ENCODE results near the gene CPE.

The CPE gene

DNA sequence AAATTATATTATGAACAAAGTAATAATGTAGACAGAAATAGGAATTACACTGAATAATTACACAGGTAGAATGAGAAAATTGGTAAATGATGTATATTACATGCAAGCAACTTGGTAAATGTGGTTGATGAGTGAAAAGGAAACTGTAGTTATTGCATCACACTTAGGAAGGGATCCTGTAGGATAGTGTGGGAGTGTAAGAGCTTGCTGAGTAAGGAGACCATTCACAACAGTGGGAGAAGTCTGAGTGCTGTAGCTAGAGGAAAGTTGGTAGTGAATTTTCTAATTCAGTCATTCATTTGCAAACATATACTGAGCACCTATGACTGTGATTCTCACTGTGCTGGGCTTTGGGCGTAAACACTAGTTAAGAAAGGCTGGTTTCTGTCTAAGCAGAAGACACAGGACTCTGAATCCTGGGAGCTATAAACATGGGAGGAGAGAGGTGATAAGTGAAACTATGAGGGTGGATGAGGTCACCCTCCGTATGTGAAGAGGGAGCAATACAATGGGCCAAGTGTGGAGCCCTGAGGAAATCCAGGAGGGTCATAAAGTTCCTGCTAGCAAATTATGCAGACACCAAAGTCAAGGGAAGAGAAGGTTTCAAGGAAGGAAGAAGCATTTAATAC is 14.2 kb upstream of the CPE start:
- no peak for DNase-seq (ENCODE audit: low read depth in 3 of 3, low spot score in 1 of 3)

DNA sequence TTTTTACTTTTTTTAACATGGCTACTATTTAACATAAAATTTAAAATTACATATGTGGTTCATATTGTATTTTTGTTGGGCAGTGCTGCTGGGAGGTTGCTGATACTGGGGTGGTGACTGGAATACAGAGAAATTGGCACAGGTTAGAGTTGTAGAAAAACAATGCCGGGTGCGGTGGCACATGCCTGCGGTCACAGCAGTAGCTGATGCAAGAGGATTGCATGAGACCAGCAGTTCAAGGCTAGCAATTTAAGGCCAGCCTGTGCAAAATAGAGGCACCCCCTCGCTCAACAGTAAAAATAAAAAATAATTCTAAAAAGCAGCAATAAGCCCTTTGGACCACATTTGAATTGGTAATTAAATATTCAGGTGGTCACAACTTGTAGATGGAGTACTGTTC is 11.8 kb upstream of the CPE start:
- no peak for DNase-seq (ENCODE audit: low read depth in 3 of 3, low spot score in 1 of 3)

DNA sequence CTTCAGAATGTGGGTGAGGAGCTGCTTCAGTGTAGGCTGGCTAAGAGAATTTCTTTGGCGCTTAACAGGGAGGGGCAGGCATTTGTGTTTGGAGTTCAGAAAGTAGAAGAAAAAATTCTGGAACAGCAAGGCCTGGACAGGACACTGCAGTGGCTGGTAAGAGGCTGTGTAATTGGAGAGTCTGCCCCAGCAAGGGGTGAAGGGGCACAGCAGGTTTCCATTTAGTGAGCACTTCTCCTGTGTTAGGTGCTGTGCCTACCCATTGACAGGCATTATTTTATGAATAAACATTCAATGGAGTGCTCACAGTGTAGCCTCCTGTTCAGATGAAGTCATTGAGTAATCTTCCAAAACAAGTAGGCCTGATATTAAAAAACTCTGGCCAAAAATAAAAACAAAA is 10.7 kb upstream of the CPE start:
- no peak for DNase-seq (ENCODE audit: low read depth in 3 of 3, low spot score in 1 of 3)

DNA sequence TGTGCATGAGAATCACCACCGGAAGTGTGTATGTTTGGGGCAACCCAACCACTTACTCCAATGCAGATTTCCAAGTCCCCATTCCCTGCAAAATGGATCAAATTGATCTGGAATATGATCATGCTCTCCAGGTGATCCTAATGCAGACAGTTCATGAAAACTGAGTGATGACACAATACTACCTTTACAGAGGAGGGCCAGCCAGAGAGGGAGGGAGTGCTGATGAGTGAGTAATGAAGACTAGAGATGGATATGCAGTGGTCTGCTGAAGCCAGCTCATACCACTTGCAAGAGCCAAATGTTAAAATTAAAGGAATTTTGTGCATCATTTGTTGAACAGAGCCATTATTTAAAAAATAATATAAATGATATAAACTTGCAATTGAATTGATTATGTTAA is 10.2 kb upstream of the CPE start:
- no peak for DNase-seq (ENCODE audit: low read depth in 3 of 3, low spot score in 1 of 3)

DNA sequence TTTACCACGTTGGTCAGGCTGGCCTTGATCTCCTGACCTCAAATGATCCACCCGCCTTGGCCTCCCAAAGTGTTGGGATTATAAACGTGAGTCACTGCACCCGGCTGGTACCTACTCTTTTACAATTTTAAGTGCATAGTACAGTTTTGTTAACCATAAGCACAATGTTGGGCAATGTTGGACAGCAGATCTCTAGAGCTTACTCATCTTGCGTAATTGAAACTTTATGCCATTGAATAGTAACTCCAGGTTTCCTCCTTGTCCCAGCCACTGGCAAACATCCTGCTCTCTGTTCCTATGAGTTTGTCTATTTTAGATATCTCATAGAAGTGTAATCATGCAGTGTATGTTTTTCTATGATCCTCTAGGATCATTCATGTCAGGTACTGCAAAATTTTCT is 9.3 kb upstream of the CPE start:
- no peak for DNase-seq (ENCODE audit: low read depth in 3 of 3, low spot score in 1 of 3)

DNA sequence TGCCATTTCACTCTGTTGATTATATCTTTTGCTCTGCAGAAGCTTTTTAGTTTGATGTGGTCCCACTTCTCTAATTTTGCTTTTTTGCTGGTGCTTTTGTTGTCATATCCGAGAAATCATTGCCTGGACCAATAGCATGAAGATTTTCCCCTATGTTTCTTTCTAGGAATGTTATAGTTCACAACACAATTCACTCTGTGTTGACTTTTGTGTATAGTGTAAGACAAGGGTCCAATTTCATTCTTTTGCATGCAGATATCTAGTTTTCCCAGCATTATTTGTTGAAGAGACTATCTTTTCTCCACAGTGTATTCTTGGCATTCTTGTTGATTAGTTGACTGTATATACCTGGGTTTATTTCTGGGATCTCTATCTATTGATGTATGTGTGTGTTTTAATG is 8.3 kb upstream of the CPE start:
- DNase-seq (ENCODE audit: low read depth in 3 of 3, low spot score in 1 of 3), result no peak

DNA sequence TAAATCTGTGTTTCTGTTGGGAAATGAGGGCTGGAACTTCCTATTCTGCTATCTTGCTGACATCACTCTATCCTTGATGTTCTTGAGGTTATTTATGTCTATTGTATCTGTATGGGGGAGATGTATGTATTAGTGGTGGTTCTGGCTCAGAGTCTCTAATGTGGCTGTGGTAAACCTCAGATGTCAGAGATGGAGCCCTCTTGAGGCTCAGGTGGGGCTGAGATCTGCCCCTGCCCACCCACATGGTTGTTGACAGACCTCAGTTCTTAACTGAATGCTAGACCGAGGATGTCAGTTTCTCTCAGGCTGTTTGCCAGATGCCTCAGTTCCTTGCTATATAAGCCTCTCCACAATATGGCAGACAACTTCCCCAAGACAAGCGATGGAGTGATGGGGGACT is 3.3 kb upstream of the CPE start:
- no peak for DNase-seq (ENCODE audit: low read depth in 3 of 3, low spot score in 1 of 3)

DNA sequence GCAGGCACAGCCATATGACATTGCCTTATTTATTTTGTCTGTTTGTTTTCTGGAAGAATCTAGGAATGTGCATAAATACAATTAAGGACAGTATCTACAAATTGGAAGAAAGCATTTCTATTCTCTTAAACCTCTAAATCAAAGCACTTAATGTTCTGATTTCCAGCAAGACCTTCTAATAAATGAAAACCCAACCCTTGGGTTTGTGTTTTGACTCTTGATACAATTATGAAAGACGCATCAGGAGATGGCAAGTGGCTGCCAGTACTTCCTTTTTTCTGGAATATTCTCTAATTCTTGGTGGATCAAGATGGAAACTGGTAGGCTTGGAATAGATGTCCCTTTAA is 437 bp upstream of the CPE start:
- no peak for DNase-seq (ENCODE audit: low read depth in 3 of 3, low spot score in 1 of 3)

DNA sequence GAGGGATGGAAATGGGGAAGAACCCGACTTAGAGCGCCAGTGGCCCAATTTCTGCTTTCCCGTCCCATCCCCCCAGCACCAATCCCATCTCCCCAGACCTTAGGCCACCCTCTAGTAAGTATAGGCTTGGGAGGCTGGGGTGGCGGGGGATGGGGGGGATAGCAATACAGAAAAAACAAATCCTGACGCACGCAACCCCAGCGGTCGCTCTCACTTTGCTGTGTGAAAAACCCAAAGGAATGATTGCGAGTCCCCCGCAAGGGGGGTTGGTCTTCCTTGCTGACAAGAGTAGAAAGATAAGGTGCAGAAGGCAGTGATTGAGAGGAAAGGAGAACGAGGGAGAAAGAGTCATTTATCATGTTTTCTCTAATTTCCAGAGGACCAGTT is 863 bp downstream of the CPE start:
- no peak for DNase-seq (ENCODE audit: low read depth in 3 of 3, low spot score in 1 of 3)

DNA sequence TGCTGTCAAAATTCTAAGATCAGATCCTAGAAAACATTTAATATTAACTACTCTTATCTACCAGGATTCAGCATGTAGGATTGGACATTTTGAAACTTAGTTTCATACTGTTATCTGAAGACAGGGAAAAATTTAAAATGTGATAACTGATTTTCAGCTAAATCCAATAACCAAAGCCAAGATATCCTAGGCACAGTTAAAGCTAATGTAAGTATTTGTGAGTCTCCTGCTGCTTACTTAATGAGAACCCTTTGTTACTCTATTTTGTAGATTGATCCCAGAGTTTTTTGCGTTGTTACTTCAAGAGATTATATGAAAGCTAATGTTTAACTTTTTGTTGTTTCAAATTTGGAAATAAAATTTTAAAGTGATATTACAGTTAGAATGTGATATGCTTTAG is 2.0 kb downstream of the CPE start:
- DNase-seq (ENCODE audit: low read depth in 3 of 3, low spot score in 1 of 3), result no peak

DNA sequence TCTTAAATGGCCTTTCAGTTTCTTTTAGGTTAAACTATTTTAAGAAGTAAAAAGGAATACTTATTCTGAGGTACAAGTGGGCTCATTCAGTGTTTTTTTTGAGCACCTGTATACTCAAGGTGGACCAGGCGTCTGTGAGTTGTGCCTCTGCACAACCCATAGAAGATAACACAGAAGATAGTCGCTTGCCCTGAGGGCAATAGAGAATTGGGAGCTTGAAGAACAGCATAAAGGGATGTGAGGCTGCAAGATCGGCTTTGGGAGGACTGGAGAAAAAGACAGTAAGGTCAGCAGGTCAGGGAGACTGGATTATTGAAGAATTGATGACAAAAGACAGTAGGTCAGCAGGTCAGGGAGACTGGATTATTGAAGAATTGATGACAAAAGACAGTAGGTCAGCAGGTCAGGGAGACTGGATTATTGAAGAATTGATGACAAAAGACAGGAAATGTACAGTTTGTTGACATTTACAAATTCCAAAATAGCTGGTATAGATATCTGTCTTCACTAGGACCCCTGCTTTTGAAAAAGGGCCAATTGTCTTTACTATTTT is 3.1 kb downstream of the CPE start:
- DNase-seq (ENCODE audit: low read depth in 3 of 3, low spot score in 1 of 3), result no peak

DNA sequence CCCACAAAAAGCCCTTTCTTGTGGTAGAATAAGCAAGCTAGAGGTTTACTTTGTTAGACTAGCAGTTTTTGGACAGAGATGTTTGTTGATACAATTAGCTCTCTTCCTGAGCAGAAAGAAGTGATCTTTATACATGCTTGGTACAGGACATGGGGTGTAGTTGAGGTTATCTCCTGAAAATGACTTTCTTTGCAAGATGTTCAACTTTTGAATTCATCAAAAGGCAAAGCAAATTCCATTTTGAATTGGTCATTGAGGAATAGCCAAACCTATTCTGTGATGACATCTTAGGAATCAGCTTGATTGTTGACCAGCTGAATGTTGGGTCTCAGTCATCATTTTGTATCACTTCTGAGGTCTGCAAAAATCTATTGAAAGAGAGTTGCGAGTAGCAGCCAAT is 3.8 kb downstream of the CPE start:
- DNase-seq (ENCODE audit: low read depth in 3 of 3, low spot score in 1 of 3), result no peak

DNA sequence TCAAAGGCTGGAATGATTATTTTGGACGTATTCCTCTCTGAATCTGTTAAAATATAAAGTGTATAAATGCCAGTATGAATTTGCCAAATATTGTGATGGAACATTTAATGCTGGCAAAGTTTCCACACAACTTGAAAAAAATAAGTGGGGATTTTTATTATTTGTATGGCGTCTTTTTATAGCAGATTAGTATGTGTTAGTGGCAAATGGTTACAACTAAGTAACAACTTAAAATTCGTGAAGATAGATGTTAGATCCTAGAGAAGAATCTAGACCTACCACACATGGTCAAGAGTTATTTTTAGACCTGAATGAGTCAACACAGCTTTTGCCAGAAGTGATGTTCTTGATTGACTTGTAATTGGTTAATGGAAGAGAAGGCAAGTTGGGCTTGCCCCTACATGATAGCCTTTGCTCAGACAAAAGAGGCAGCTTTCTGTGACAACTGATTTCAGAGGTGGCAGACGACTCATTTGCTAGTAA is 4.8 kb downstream of the CPE start:
- no peak for DNase-seq (ENCODE audit: low read depth in 3 of 3, low spot score in 1 of 3)

DNA sequence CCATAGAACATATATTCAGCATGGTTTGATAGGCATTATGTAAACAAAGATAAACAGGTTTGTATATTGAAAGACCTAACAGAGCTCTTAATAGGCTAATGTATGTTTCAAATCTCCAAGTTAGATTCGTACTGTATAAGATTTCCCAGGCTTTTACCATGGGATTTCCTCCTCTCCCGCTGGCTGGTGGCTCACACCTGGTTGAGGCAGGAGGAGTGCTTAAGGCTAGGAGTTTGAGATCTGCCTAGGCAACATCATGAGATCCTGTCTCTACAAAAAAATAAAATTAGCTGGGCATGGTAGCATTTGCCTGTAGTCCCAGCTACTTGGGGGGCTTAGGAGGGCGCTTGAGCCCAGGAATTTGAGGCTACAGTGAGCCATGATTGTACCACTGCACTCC is 5.4 kb downstream of the CPE start:
- DNase-seq (ENCODE audit: low read depth in 3 of 3, low spot score in 1 of 3), result no peak

DNA sequence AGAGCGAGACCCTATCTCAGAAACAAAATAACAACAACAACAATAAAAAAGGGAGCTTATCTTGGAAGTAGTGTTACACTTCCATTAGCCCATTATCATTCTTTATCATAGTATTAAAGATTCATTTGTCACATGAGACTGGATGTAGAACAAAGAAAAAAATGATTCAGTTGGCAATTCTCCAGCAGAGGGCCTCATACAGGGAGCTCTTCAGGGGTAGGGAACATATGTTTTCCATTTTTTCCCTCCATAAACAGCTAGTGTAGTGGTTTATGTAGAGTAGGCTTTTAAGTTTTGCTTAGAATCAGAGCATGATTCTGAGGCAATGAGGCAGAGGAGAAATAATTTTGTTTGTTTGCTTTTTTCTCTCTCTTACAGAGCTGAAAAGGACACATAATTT is 5.8 kb downstream of the CPE start:
- no peak for DNase-seq (ENCODE audit: low read depth in 3 of 3, low spot score in 1 of 3)

DNA sequence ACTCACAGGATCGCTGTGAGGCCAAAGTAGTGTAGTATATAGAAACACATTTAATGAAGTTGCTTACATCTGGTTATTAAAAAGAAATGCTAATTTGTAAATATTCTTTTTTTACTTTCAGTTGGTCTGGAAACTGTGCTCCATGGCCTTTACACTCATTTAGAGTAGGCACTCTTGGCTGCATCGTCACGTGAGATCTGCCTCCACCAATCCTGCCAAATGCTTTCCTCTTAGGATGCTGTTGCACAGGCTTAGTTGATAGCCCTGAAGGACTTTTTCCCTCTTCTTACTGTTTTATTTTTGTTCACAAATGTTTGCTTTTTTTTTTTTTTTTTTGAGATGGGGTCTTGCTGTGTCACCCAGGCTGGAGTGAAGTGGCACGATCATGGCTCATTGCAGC is 6.3 kb downstream of the CPE start:
- DNase-seq (ENCODE audit: low read depth in 3 of 3, low spot score in 1 of 3), result no peak

DNA sequence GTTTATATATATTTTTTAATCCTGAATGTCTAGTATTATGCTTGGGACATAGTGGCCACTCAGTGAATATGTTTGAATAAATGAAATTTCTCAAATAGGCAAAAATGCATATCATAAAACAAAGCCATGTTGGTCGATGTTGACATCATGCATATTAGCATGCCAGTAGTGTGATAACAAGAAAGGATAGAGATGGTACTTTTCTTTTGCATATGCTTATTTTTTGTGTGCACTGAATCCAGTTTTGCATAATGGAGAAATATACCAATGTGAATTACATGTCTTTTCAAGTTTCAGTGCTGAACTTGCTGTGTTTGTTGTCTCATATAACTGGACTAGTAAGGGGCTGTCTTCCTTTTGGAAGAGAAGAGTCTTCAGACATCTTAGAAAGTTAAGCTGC is 7.5 kb downstream of the CPE start:
- DNase-seq (ENCODE audit: low read depth in 3 of 3, low spot score in 1 of 3), result no peak

DNA sequence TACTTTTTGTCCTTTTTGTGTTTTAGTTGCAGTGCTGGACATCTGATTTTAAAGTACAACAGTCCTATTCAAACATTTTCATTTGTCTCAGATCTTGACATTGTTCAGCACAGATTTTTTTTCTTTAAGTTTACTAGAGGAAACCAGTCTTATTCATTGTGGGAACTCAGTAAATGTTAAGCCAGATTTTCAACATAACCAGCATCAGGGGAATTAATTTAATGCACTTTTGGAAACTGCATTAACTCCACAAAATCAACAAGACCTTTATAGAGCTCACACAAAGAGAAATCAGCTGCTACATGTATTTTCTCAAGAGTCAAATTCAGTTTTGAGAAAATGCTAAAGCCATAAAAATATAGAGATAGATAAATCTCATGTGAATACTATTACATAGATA is 9.9 kb downstream of the CPE start:
- DNase-seq (ENCODE audit: low read depth in 3 of 3, low spot score in 1 of 3), result no peak

DNA sequence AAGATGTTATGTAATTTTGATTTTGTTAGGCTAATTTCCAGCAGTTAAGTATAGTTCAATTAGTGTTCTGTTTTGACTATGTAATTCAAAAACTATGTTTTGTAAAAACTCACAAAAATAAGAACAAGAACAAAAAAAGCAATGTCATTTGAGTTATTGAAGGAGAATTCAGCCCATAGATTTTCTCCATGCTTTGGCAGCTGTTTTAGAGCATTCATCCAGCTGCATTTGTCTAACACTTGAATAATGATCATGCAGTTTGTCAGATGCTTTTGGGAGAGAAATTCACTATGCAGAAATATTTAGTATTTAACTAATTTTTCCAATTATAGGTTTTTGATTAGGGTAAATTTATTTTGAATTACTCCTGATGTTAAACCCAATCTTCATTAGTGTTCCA is 14.2 kb downstream of the CPE start:
- no peak for DNase-seq (ENCODE audit: low read depth in 3 of 3, low spot score in 1 of 3)

DNA sequence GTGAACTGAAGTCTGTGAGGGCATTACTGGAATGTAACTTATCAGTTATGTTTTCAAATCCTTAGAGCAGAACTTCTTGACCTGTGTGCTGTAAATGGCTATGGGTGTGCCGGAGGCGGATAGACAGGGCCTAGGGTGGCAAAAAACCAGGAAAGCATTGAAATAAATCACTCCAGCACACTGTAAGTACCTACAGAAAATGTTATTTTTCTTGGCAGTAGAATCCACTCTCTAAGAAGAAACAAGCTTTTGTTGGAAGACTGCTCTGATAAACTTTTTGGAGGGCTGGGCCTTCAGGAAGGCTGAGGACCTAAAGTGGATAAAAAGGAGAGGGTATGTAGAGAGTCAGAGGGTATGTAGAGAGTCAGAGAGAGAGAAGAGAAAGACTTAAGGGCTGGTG is 14.9 kb downstream of the CPE start:
- no peak for DNase-seq (ENCODE audit: low read depth in 3 of 3, low spot score in 1 of 3)

DNA sequence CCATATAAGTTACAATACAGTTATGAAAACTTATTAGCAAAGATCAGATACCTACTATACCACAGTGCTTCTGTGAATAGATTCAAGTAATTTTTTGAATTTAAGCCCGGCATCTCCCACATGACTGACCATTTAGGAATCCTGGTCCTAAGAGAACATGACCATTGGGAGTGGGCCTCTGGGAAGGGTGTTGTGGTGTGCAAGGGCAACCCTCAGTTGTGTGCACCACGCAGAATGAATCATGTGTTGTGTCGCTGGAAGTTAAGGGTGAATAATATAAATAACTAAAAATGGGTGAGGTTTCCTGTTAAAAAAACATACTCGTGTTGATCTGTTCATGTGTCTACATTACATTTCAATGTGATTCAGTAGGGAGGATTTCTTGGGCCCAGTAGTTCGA is 15.5 kb downstream of the CPE start:
- no peak for DNase-seq (ENCODE audit: low read depth in 3 of 3, low spot score in 1 of 3)

DNA sequence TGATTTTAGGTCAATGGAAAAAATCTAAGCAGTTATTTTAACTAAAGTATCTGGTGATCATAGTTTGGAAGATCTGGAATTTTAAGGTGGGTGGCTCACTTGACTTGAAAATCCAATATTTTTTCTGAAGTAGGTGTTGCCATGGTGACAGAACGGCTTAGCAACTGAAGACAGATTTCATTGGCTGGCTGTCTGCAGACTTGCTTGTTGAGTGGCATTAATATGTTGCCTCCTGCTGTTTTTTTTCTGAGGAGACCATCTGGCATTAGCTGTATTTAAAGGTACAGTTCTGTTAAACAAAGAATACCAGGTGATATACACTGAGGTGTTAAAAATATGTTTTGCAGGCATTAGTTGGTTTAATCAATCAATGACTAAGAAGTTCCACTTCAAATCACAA is 19.8 kb downstream of the CPE start:
- DNase-seq (ENCODE audit: low read depth in 3 of 3, low spot score in 1 of 3), result no peak

DNA sequence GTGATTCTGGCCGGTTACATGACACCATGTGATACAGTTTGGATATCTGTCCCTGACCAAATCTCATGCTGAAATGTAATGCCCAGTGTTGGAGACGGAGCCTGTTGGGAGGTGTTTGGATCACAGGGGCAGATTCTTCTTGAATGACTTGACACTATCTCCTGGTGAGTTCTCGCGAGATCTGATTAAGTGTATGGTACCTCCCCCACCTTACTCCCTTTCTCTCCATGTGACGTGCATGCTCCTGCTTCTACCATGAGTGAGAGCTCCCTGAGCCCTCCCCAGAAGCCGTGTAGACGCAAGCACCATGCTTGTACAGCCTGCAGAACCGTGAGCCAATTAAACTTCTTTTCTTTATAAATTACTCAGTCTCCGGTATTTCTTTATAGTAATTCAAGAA is 23.6 kb downstream of the CPE start:
- no peak for DNase-seq (ENCODE audit: low read depth in 3 of 3, low spot score in 1 of 3)

DNA sequence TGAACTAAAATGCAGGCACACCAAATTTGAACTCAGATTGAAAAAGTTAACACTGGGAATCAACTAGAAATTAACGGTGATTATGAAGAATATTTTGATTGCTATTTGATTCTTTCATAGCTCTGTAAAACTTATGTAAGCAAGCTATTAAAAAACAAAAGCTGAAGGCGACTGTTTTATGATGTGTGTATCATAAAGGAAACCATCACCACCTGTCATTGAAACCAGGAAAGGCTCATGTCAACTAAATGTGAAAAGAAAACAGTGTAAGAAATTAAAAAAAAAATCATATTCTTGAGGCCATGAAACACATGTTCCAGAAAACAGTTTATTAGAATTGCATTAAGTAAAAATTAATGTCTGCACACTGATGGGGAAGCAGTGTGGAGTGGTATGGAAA is 24.2 kb downstream of the CPE start:
- no peak for DNase-seq (ENCODE audit: low read depth in 3 of 3, low spot score in 1 of 3)
